ENCODE results near the gene TLE4. TPM values are rescaled to one million over a fixed set of nuclear protein-coding genes. Genes with fewer than 3 reads are reported as not detected.
"Not testable (repeated sequence)": the region's sequence is repeated elsewhere in the genome, so short reads cannot be mapped to it uniquely, and the experiment has no call there.

TLE4 gene
- total RNA-seq, 4 donors from 2014 or later = 30.1 to 52.5 (median 38.1) TPM

DNA sequence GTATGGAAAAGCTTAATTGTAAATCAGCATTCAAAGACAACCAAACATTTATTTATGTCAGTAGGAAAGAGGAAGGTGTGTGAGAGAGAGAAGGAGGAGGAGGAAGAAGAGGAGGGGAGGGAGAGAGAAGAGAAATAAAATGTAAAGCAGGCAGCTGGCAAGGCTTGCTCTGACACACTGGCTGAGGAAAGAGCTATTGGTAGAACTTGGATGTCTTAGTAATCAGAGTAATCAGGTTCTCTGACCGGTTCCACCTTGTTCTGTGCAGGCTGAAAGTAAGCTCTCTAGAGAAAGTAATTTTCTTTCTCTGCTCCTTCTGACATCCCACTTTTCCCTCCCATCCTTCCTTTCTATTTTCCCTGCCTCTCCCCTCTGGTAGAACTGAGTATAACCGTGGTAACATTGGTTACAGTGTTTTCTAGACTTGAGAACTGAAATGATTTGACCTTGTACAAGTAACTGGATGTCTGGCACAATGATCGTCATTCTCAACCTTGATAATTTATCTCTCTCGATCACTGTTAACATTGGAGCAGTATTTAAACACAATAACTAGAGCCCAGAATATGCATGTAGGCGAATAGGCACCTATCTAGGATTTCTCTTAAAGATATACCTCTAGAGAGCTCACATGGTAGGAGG is 33.3 kb downstream of the TLE4 start:
- Histone ChIP-seq H3K27ac (peak overlapping the region in 1 of 4 donors; percentile 42), H3K4me1 (peaks cover 0 to 21% (median 0%) of the 10 kb centered on the region in 3 donors), H3K36me3 (peaks cover 0 to 17% (median 0%) of the 10 kb centered on the region in 3 donors), H3K27me3 (no peaks in the 10 kb centered on the region), H3K9me3 (peaks cover 0 to 11% (median 4%) of the 10 kb centered on the region in 3 donors), H3K4me3 (no peak overlapping the region)
- WGBS, 2 donors = 62 to 78% methylated on average over 5 of the region's 5 CpGs
- no peak for DNase-seq
- intact Hi-C loops (cut with DNase I) = no loop called here
- TF ChIP-seq CTCF (IDR thresholded peaks at IDR 0.05) (no peak), POLR2A (IDR thresholded peaks at IDR 0.05) (no peak)

- DNase-seq; H3K4me3 ChIP-seq; intact Hi-C loops (cut with DNase I); H3K27me3 ChIP-seq; H3K36me3 ChIP-seq; H3K27ac ChIP-seq: not testable (repeated sequence)
- Histone ChIP-seq H3K4me1 (peaks cover 0 to 36% (median 7%) of the 10 kb centered on the region in 3 donors), H3K9me3 (peaks cover 0 to 11% (median 4%) of the 10 kb centered on the region in 3 donors)
- 92 to 100% methylated on average over 1 of the region's 1 CpG for WGBS, 2 donors
Measured at GRCh38 chr9:79606529-79606928, 34.8 kb downstream of the TLE4 start.

DNA sequence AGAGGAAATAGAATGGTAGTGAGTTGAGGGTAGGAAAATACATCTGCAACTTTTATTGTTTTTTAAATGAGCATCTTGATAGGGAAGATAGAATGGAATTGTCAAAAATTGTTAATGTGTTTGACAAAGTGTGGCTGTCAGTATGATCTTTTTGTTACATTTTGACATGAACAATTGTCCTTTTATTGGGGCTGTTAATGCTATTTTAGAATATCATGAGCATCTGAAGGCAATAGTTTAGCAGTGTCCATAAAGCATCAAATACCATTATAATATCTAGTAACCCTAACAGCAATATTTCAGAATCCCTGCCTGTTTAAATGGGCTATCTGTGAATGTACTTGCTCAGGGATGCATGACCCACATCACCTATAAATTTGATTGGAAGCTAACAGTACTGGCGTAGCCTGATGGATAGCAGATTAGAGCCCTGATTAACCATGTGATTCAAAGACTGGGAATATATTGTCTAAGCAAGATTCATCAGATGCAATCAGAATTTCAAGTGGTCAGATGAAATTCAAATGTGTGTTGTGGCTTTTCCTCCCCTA is 37.8 kb downstream of the TLE4 start:
- no peaks in the 10 kb centered on the region for H3K27me3 ChIP-seq
- H3K4me3 ChIP-seq = no peak overlapping the region
- intact Hi-C loops (cut with DNase I) = no loop called here
- H3K36me3 ChIP-seq = no peaks in the 10 kb centered on the region
- DNase-seq = no peak
- WGBS, 2 donors = 87 to 88% methylated on average over 1 of the region's 1 CpG
- H3K4me1 ChIP-seq = peaks cover 0 to 46% (median 7%) of the 10 kb centered on the region in 3 donors
- peaks cover 0 to 3% (median 0%) of the 10 kb centered on the region in 3 donors for H3K9me3 ChIP-seq
- no peak overlapping the region for H3K27ac ChIP-seq
- TF ChIP-seq POLR2A (IDR thresholded peaks at IDR 0.05) = no peak
- TF ChIP-seq CTCF (IDR thresholded peaks at IDR 0.05) = no peak

DNA sequence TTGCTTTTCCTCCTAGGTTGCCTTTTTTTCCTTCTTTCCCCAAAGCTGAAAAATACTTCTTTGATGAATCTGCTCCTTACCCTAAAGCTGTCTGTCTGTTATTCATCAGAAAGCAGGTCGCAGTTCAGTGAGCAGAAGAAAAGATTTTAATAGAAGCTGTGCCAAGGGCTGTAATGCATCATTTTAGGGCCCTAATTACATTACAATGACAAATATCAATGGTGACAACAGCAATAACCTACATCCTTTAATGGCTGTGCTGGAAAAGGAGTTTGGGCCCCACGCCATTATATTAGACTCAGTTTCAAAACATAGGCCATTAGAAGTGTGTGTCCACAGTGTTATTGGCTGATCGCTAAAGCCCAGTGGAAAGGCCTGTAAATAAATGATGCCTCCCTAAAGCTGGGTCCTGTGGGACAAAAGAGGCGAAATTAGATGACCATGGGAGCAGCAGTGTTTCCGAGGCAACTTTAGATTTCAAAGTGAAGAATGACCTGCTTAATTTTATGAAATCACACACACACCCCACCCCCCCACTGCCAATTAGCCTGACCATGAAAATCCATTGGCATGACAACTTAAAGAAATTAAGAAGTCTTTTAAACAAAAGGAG is 38.4 kb downstream of the TLE4 start:
- 62 to 81% methylated on average over 5 of the region's 5 CpGs for WGBS, 2 donors
- peaks cover 0 to 40% (median 7%) of the 10 kb centered on the region in 3 donors for H3K4me1 ChIP-seq
- no peak overlapping the region for H3K4me3 ChIP-seq
- TF ChIP-seq CTCF (IDR thresholded peaks at IDR 0.05) = no peak
- no peak for TF ChIP-seq POLR2A (IDR thresholded peaks at IDR 0.05)
- no peaks in the 10 kb centered on the region for H3K27me3 ChIP-seq
- H3K9me3 ChIP-seq = peaks cover 0 to 3% (median 0%) of the 10 kb centered on the region in 3 donors
- no peak for DNase-seq
- intact Hi-C loops (cut with DNase I) = no loop called here
- no peak overlapping the region for H3K27ac ChIP-seq
- no peaks in the 10 kb centered on the region for H3K36me3 ChIP-seq

GRCh38 chr9:79610791-79611614 is 39.2 kb downstream of the TLE4 start:
- Histone ChIP-seq H3K27ac (peak overlapping the region in 1 of 4 donors; percentile 11), H3K36me3 (no peaks in the 10 kb centered on the region), H3K4me3 (no peak overlapping the region), H3K4me1 (peaks cover 0 to 34% (median 7%) of the 10 kb centered on the region in 3 donors), H3K27me3 (no peaks in the 10 kb centered on the region), H3K9me3 (peaks cover 0 to 3% (median 0%) of the 10 kb centered on the region in 3 donors)
- WGBS, 2 donors = 74 to 83% methylated on average over 4 of the region's 4 CpGs
- intact Hi-C loops (cut with DNase I) = no loop called here
- TF ChIP-seq CTCF (IDR thresholded peaks at IDR 0.05) = no peak
- no peak for TF ChIP-seq POLR2A (IDR thresholded peaks at IDR 0.05)
- DNase-seq = no peak

Measured in esophagus squamous epithelium (tissue), 5 donors.